DOHH2 (cell line): ENCODE data around the gene DCST2.

Experiments
- H3F3A ChIP-seq: fragments of 200-600 bp; sonication (generic), shearing (Covaris generic); 2 replicates; pipeline ENCODE4 v1.6.0; 2016; ENCODE audit warnings: antibody characterized with exemption, mild to moderate bottlenecking; ENCODE audit not compliant: control insufficient read depth, insufficient read depth
- H3K27ac ChIP-seq: fragments of 200-600 bp; sonication (generic); 2 replicates; pipeline ENCODE4 v1.5.1; 2014; ENCODE audit warnings: low read depth, mild to moderate bottlenecking, low read length, moderate library complexity
- H3K27me3 ChIP-seq: fragments of 200-600 bp; sonication (generic); 2 replicates; pipeline ENCODE4 v1.6.1; 2014; ENCODE audit warnings: mild to moderate bottlenecking, low read length, mixed read lengths; ENCODE audit not compliant: control insufficient read depth
- H3K36me3 ChIP-seq: fragments of 200-600 bp; sonication (generic); 2 replicates; pipeline ENCODE4 v1.6.1; 2014; ENCODE audit warnings: mild to moderate bottlenecking, low read length, moderate library complexity, mixed read lengths; ENCODE audit not compliant: control insufficient read depth
- H3K4me1 ChIP-seq: fragments of 200-600 bp; sonication (generic); 2 replicates; pipeline ENCODE4 v1.6.1; 2014; ENCODE audit warnings: mild to moderate bottlenecking, low read length, mixed read lengths; ENCODE audit not compliant: control insufficient read depth
- H3K4me2 ChIP-seq: fragments of 200-600 bp; sonication (generic); 2 replicates; pipeline ENCODE4 v1.6.0; 2014; ENCODE audit warnings: mild to moderate bottlenecking, low read length, moderate library complexity
- H3K4me3 ChIP-seq: fragments of 200-600 bp; sonication (generic); 2 replicates; pipeline ENCODE4 v1.5.1; 2014; ENCODE audit warnings: mild to moderate bottlenecking, low read length, mixed read lengths
- H3K79me2 ChIP-seq: fragments of 200-600 bp; sonication (generic); 2 replicates; pipeline ENCODE4 v1.6.1; 2014; ENCODE audit warnings: mild to moderate bottlenecking, low read length, mixed read lengths; ENCODE audit not compliant: control insufficient read depth
- H3K9me2 ChIP-seq: fragments of 200-600 bp; sonication (generic); replicated peaks from 2 replicates; pipeline ENCODE4 v1.6.1; 2014; ENCODE audit warnings: mild to moderate bottlenecking, low read length, mixed read lengths; ENCODE audit not compliant: control insufficient read depth
- H3K9me3 ChIP-seq: fragments of 200-600 bp; sonication (generic); 2 replicates; pipeline ENCODE4 v1.6.1; 2014; ENCODE audit warnings: antibody characterized with exemption, low read length, mixed read lengths; ENCODE audit not compliant: control insufficient read depth, insufficient read depth
- H4K20me1 ChIP-seq: fragments of 200-600 bp; sonication (generic); 2 replicates; pipeline ENCODE4 v1.6.0; 2014; ENCODE audit warnings: low read depth, mild to moderate bottlenecking, antibody characterized with exemption, low read length, moderate library complexity; ENCODE audit not compliant: control insufficient read depth, insufficient read depth
- EZH2phosphoT487 ChIP-seq: fragments of 200-600 bp; sonication (generic); IDR thresholded peaks from 2 replicates; pipeline ENCODE4 v1.6.1; 2017; ENCODE audit warnings: borderline replicate concordance, mild to moderate bottlenecking, antibody characterized with exemption, low read length, moderate library complexity, mixed read lengths
- TF ChIP-seq, protein P1 (sequence below): fragments of 200-600 bp; sonication (generic); IDR thresholded peaks from one replicate; pipeline ENCODE4 v1.5.1; 2014; ENCODE audit warnings: antibody characterized with exemption, mild to moderate bottlenecking, low read depth, low read length; ENCODE audit not compliant: poor library complexity, severe bottlenecking

DCST2 gene

DNA sequence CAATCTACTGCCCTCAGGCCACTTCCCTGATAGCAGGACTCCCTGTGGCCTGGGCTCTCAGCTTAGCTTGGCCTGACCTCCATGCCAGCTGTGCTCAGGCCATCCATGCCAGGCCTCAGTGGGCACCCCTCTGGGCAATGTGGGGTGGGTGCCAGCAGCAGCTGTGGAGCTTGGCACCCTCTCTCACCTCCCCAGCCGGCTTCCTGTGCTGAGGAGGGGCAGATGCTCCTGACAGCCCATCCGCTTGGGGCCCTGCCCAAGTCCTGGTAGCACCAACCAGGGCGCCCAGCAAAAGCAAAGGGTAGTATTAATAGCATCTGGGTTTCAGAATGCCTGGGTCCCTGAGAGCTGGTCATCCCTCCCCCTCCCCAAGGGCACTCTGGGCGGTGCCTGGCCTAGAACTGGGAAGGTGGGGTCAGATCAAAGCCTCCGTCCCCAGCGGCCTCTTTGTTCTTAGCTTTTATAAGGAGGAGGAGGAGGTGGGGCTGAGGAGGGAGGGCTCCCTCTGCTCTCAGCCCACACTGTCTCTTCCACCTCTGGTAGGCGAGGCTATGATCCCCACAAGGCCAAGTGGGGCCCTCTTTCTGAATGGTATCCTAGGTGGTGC lies 36.1 kb upstream of the DCST2 start:
- 0 out of 2 replicates have a peak, but pooled peaks cover 2% of the 10 kb centered on the region for H4K20me1 ChIP-seq
- H3K4me1 ChIP-seq: peaks cover 70% of the 10 kb centered on the region
- H3K36me3 ChIP-seq: peaks cover 39% of the 10 kb centered on the region
- peaks cover 19% of the 10 kb centered on the region for H3F3A ChIP-seq
- TF ChIP-seq, protein P1, sequence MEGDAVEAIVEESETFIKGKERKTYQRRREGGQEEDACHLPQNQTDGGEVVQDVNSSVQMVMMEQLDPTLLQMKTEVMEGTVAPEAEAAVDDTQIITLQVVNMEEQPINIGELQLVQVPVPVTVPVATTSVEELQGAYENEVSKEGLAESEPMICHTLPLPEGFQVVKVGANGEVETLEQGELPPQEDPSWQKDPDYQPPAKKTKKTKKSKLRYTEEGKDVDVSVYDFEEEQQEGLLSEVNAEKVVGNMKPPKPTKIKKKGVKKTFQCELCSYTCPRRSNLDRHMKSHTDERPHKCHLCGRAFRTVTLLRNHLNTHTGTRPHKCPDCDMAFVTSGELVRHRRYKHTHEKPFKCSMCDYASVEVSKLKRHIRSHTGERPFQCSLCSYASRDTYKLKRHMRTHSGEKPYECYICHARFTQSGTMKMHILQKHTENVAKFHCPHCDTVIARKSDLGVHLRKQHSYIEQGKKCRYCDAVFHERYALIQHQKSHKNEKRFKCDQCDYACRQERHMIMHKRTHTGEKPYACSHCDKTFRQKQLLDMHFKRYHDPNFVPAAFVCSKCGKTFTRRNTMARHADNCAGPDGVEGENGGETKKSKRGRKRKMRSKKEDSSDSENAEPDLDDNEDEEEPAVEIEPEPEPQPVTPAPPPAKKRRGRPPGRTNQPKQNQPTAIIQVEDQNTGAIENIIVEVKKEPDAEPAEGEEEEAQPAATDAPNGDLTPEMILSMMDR: no peak
- no peak for TF ChIP-seq EZH2phosphoT487
- peaks cover 9% of the 10 kb centered on the region for H3K79me2 ChIP-seq
- no peaks in the 10 kb centered on the region for H3K9me2 ChIP-seq
- no peak overlapping the region for H3K27ac ChIP-seq
- H3K4me2 ChIP-seq: peak overlapping the region; percentile 84
- no peaks in the 10 kb centered on the region for H3K27me3 ChIP-seq
- H3K9me3 ChIP-seq: no peaks in the 10 kb centered on the region
- no peak overlapping the region for H3K4me3 ChIP-seq

DNA sequence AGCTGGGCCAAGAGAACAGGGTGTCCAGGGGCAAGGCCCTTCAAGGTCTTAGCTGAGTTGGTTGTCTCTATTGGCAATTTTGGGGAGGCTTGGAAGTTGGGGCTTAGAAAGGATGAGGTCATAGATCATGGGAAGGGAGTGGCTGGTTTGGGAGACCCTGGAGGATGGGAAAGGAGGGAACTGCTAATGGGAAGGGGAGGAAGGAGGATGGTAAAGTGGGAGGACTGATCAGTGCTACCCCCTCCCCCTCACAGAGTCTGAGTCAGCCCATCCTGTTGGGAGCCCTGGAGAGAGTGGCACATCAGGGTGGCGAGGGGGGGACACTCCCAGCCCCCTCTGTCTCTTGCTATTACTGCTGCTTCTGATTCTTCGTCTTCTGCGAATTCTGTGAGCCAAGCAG lies 35.0 kb upstream of the DCST2 start:
- peaks cover 19% of the 10 kb centered on the region for H3K79me2 ChIP-seq
- no peaks in the 10 kb centered on the region for H3K9me3 ChIP-seq
- H3K27ac ChIP-seq: no peak overlapping the region
- H3K4me3 ChIP-seq: no peak overlapping the region
- H3K36me3 ChIP-seq: peaks cover 39% of the 10 kb centered on the region
- 0 out of 2 replicates have a peak, but pooled peaks cover 3% of the 10 kb centered on the region for H4K20me1 ChIP-seq
- TF ChIP-seq EZH2phosphoT487: no peak
- TF ChIP-seq, protein P1: no peak
- H3K4me2 ChIP-seq: no peak overlapping the region
- peaks cover 66% of the 10 kb centered on the region for H3K4me1 ChIP-seq
- peaks cover 21% of the 10 kb centered on the region for H3F3A ChIP-seq
- H3K27me3 ChIP-seq: no peaks in the 10 kb centered on the region
- H3K9me2 ChIP-seq: no peaks in the 10 kb centered on the region

DNA sequence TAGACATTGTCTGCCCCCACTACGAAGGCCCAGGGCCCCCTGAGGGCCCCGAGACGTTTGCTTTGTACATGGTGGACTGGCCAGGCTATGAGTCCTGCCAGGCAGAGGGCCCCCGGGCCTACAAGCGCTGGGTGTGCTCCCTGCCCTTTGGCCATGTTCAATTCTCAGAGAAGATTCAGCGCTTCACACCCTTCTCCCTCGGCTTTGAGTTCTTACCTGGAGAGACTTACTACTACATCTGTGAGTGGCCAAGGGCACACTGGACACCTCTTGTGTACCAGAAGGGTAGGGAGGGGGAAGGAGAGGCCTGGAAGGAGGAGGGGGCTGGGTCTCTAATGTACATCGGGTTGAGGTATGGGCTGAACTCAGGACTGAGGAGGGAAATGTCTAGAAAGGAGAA lies 33.2 kb upstream of the DCST2 start:
- H3K4me2 ChIP-seq: peak overlapping the region; percentile 38; the same call in 1 of the 2 replicates
- H3K27me3 ChIP-seq: no peaks in the 10 kb centered on the region
- H3K4me3 ChIP-seq: no peak overlapping the region
- peaks cover 65% of the 10 kb centered on the region for H3K4me1 ChIP-seq
- no peaks in the 10 kb centered on the region for H3K9me2 ChIP-seq
- H3K36me3 ChIP-seq: peaks cover 39% of the 10 kb centered on the region
- H3K27ac ChIP-seq: no peak overlapping the region
- H3K79me2 ChIP-seq: peaks cover 19% of the 10 kb centered on the region
- H3F3A ChIP-seq: peaks cover 10% of the 10 kb centered on the region
- no peaks in the 10 kb centered on the region for H3K9me3 ChIP-seq
- TF ChIP-seq EZH2phosphoT487: no peak
- TF ChIP-seq, protein P1: no peak
- H4K20me1 ChIP-seq: 0 out of 2 replicates have a peak, but pooled peaks cover 3% of the 10 kb centered on the region
